Measurements from ENCODE around the gene RAPGEF5. TPM values are rescaled to one million over a fixed set of nuclear protein-coding genes. Genes with fewer than 3 reads are reported as not detected.

The RAPGEF5 gene
- total and polyA plus RNA-seq, 4 donors = 16.1 to 308 (median 61.4) TPM

GRCh38 chr7:22229148-22229547 lies 127.8 kb downstream of the RAPGEF5 start:
- Histone ChIP-seq H3K27ac (ENCODE audit: low read depth in 1 of 2, low read length in 1 of 2) (no peak overlapping the region), H3K4me3 (no peak overlapping the region), H3K36me3 (ENCODE audit: control insufficient read depth in 4 of 4, insufficient read depth in 4 of 4, low read length in 4 of 4) (peaks cover 0 to 2% (median 0%) of the 10 kb centered on the region in 4 donors), H3K9me3 (ENCODE audit: control insufficient read depth in 4 of 4, insufficient read depth in 3 of 4, low read length in 3 of 4) (no peaks in the 10 kb centered on the region), H3K4me1 (ENCODE audit: control insufficient read depth in 5 of 5, insufficient read depth in 5 of 5, low read length in 5 of 5) (peaks cover 0 to 4% (median 0%) of the 10 kb centered on the region in 5 donors), H3K27me3 (ENCODE audit: control insufficient read depth in 3 of 3, insufficient read depth in 3 of 3, low read length in 2 of 3) (no peaks in the 10 kb centered on the region), H3K9ac (ENCODE audit: insufficient read depth in 1 of 2, low read length in 2 of 2) (no peak overlapping the region)
- no peak for DNase-seq
- TF ChIP-seq CTCF (IDR thresholded peaks at IDR 0.05; ENCODE audit: control extremely low read depth, extremely low read depth) = no peak
- 83 to 85% methylated on average over 2 of the region's 2 CpGs for WGBS, 2 donors
- no peak for ATAC-seq (ENCODE audit: insufficient read depth, low FRiP score)

DNA sequence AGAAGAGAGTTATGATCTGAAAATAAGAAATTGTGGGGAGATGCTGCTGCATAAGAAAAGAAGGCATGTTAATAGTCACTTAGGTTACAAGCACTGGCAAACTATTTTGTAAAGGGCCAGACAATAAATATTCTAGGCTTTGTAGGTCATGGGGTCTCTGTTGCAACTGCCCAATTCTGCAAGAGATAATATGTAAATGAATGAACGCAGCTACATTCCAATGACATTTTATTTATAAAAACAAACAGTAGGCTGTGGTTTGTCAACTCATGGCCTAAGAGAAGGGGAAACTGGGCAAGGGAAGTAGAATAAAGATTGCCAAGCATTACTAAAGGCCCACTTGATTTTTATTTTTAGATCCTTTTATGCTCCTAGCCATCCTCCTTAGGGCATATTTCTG lies 133.1 kb downstream of the RAPGEF5 start:
- Histone ChIP-seq H3K27me3 (ENCODE audit: control insufficient read depth in 3 of 3, insufficient read depth in 3 of 3, low read length in 2 of 3) (no peaks in the 10 kb centered on the region), H3K36me3 (ENCODE audit: control insufficient read depth in 4 of 4, insufficient read depth in 4 of 4, low read length in 4 of 4) (peaks cover 0 to 2% (median 0%) of the 10 kb centered on the region in 4 donors), H3K9ac (ENCODE audit: insufficient read depth in 1 of 2, low read length in 2 of 2) (no peak overlapping the region), H3K9me3 (ENCODE audit: control insufficient read depth in 4 of 4, insufficient read depth in 3 of 4, low read length in 3 of 4) (no peaks in the 10 kb centered on the region), H3K27ac (ENCODE audit: low read depth in 1 of 2, low read length in 1 of 2) (no peak overlapping the region), H3K4me3 (no peak overlapping the region), H3K4me1 (ENCODE audit: control insufficient read depth in 5 of 5, insufficient read depth in 5 of 5, low read length in 5 of 5) (peaks cover 0 to 6% (median 0%) of the 10 kb centered on the region in 5 donors)
- 11 to 14% methylated on average over 1 of the region's 1 CpG for WGBS, 2 donors
- ATAC-seq (ENCODE audit: insufficient read depth, low FRiP score) = no peak
- no peak for TF ChIP-seq CTCF (IDR thresholded peaks at IDR 0.05; ENCODE audit: control extremely low read depth, extremely low read depth)
- no peak for DNase-seq

DNA sequence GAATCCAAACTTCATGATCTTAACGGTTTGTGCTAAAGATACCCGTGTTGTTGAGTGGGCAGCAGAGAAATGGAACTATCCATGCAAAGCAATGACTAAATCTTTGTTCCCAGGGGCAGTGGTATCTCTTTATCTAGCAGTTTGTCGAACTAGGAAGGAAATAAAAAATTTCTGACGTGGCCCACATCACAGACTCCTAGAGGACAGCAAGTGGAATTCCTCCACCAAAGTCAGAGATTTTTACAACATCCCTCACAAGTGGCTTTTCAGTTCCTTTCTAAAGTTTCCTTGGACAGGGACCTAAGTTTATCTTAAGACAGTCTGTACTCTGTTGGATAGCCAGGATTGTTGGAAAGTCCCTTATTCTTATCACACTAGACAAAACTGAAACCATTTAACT lies 136.0 kb downstream of the RAPGEF5 start:
- no peak for TF ChIP-seq CTCF (IDR thresholded peaks at IDR 0.05; ENCODE audit: control extremely low read depth, extremely low read depth)
- no peak for DNase-seq
- no peak overlapping the region for H3K4me3 ChIP-seq
- peak overlapping the region; percentile 15 to 53 for H3K27ac ChIP-seq (ENCODE audit: low read depth in 1 of 2, low read length in 1 of 2)
- WGBS, 2 donors = 56 to 60% methylated on average over 4 of the region's 4 CpGs
- peaks cover 0 to 6% (median 0%) of the 10 kb centered on the region in 5 donors for H3K4me1 ChIP-seq (ENCODE audit: control insufficient read depth in 5 of 5, insufficient read depth in 5 of 5, low read length in 5 of 5)
- peaks cover 0 to 2% (median 0%) of the 10 kb centered on the region in 4 donors for H3K36me3 ChIP-seq (ENCODE audit: control insufficient read depth in 4 of 4, insufficient read depth in 4 of 4, low read length in 4 of 4)
- no peaks in the 10 kb centered on the region for H3K27me3 ChIP-seq (ENCODE audit: control insufficient read depth in 3 of 3, insufficient read depth in 3 of 3, low read length in 2 of 3)
- ATAC-seq (ENCODE audit: insufficient read depth, low FRiP score) = no peak
- H3K9me3 ChIP-seq (ENCODE audit: control insufficient read depth in 4 of 4, insufficient read depth in 3 of 4, low read length in 3 of 4) = no peaks in the 10 kb centered on the region
- H3K9ac ChIP-seq (ENCODE audit: insufficient read depth in 1 of 2, low read length in 2 of 2) = no peak overlapping the region

All from lung (tissue), 12 donors.